HUES6 (cell line): Measurements from ENCODE around the gene EPHX1.

Experiments
- H3K27ac ChIP-seq: 2 replicates; pipeline ENCODE4 v1.7.0; 2013; ENCODE audit warnings: low read depth, mild to moderate bottlenecking, low read length, inconsistent platforms
- H3K27me3 ChIP-seq: 2 replicates; pipeline ENCODE4 v1.6.1; 2013; ENCODE audit warnings: low read length; ENCODE audit not compliant: control insufficient read depth, insufficient read depth
- H3K36me3 ChIP-seq: 2 replicates; pipeline ENCODE4 v1.6.1; 2013; ENCODE audit warnings: low read length; ENCODE audit not compliant: control insufficient read depth, insufficient read depth
- H3K4me1 ChIP-seq: 2 replicates; pipeline ENCODE4 v1.6.1; 2013; ENCODE audit warnings: low read length; ENCODE audit not compliant: control insufficient read depth, insufficient read depth
- H3K4me3 ChIP-seq: 2 replicates; pipeline ENCODE4 v1.5.1; 2013; ENCODE audit warnings: low read depth, low read length
- H3K9ac ChIP-seq: one replicate; pipeline ENCODE4 v1.6.1; 2013; ENCODE audit warnings: mild to moderate bottlenecking, low read length
- H3K9me3 ChIP-seq: 2 replicates; pipeline ENCODE4 v1.6.1; 2013; ENCODE audit warnings: low read depth, low read length; ENCODE audit not compliant: control insufficient read depth, insufficient read depth

The EPHX1 gene

DNA sequence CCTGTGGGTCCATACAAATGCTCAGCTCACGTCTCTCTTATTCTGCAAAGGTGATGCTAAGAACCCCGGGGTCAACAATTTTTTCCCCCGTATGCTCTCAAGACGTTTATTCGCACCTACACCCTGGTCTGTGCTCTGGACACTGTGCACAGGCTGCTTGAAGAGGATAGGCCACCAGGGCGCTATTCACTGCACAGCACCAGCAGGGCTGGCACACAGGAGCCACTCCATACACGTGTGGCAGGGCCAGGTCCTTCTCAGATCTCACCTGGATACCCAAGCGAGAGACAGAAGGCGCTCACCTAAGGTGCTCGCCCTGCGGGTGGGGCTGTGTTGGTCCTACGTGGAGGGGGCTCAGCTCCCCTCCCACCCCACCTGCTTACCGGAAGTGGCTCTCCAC lies 55.6 kb downstream of the EPHX1 start:
- no peaks in the 10 kb centered on the region for H3K4me1 ChIP-seq
- peaks cover 92% of the 10 kb centered on the region for H3K36me3 ChIP-seq

DNA sequence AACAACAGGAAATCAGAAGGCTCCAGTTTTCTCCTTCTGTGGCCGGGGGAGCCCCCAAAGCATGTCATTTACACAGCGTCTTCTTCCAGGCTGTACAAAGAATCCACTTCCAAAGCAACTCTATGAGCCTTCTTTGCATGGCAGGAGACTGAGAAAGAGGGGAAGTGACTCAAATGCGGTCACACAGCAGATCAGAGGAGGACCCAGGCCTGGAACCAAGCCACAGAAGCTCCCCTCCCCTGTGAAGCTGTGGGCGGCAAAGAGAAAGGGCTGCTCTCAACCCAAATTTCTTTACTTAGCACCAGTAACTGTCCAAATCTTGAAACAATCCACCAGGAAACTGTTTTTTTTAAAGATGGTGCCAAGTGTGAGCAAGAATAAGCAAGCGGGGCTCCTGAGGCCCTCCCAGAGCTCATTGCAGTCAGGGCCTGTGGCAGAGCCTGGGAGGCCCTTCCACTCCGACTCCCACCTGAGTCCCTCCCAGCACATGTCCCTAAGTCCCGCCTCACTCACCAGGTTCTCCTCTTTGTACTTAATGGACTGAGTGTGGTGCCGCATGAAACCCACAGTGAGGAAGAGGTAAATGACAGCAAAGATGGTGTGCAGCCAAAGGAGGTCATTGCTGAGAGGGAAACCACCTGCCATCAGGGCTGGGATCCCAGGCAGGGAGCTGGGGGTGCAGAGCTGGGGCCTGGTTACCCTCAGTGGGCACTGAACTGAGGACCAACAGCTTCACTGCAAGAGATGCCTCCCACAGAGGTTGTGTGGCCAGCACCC lies 56.3 kb downstream of the EPHX1 start:
- no peak overlapping the region for H3K4me3 ChIP-seq
- no peaks in the 10 kb centered on the region for H3K4me1 ChIP-seq
- H3K9me3 ChIP-seq, result no peaks in the 10 kb centered on the region
- H3K27ac ChIP-seq, result no peak overlapping the region
- H3K36me3 ChIP-seq, result peaks cover 91% of the 10 kb centered on the region
- no peaks in the 10 kb centered on the region for H3K27me3 ChIP-seq
- no peak overlapping the region for H3K9ac ChIP-seq

More for the DNA sequence above, 55.6 kb downstream of the EPHX1 start:
- H3K4me3 ChIP-seq, result no peak overlapping the region
- no peaks in the 10 kb centered on the region for H3K27me3 ChIP-seq
- no peaks in the 10 kb centered on the region for H3K9me3 ChIP-seq
- H3K27ac ChIP-seq, result no peak overlapping the region
- H3K9ac ChIP-seq, result no peak overlapping the region

DNA sequence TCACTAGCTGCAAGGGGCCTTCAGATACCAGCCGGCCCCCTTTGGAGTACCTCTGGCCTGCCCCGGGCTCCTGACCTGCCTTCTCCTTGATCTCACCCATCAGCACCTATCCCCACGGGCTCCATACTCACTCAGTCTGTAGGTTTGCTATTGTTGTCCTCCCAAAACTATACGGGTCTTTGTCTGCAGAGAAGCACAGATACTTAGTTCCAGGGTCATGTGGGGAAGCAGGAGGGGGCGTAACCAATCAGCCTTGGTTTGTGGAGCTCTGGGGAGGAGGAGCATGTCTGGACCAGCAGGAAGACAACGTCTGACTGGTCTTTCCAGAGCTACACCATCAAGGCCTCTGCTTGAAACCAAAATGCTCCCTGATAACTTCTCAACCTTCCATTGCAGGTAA lies 57.1 kb downstream of the EPHX1 start:
- Histone ChIP-seq H3K36me3 (peaks cover 91% of the 10 kb centered on the region), H3K4me1 (peaks cover 5% of the 10 kb centered on the region; the same call in 1 of the 2 replicates), H3K4me3 (no peak overlapping the region), H3K9ac (no peak overlapping the region), H3K9me3 (no peaks in the 10 kb centered on the region), H3K27ac (no peak overlapping the region), H3K27me3 (no peaks in the 10 kb centered on the region)

DNA sequence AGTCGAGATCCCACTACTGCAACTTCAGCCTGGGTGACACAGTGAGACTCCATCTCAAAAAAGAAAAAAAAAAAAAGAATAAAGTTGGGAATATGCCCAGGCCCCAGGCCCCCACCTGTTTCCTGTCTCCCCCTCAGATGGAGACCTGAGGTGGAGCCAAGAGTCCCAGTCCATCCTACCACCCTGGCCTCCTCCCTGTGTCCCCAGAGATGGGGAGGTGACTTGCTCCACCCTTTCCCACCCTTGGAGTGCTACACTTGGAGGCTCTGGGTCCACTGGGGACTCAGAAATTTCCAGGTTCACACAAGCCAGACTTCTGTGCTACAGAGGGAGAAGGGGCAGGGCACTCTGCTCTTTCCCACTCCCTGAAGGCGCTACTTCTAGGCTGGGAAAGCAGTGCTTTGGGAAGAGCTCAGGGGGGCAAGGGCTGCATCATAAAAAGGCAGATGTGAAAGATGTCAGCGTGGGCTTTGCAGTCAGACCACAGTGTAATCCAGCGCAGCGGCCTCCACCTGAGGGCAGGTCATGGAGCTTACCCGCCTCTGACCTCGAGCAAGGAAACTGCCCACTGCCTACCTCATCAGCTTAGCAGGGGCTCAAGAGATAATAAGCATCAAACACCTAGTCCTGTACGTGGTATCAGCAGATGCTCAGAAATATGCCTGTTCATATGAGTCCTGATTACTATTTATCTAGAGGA lies 58.9 kb downstream of the EPHX1 start:
- Histone ChIP-seq H3K9me3 (no peaks in the 10 kb centered on the region), H3K4me1 (peaks cover 7% of the 10 kb centered on the region; the same call in 1 of the 2 replicates), H3K9ac (no peak overlapping the region), H3K4me3 (no peak overlapping the region), H3K27ac (no peak overlapping the region), H3K27me3 (no peaks in the 10 kb centered on the region), H3K36me3 (peaks cover 88% of the 10 kb centered on the region)

DNA sequence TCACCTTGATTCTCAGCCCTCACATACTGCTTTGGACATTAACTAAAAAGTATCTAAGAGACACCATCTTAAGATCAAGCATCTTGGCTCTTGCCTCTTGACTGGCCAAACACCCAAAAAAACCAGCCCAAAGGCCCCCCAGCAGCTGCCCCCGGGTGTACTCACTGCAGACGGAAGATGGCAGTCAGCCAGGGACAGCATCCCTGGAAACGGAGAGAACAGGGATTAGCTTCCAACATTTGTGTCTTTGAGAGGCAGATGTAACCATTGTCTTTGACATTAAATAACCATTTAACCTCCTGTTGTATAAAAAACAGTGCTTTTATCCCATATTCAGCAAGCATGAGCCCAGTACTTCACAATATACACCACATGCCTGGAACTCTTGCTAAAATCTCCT lies 61.0 kb downstream of the EPHX1 start:
- Histone ChIP-seq H3K27me3 (no peaks in the 10 kb centered on the region), H3K36me3 (peaks cover 86% of the 10 kb centered on the region), H3K4me1 (peaks cover 7% of the 10 kb centered on the region; the same call in 1 of the 2 replicates)

DNA sequence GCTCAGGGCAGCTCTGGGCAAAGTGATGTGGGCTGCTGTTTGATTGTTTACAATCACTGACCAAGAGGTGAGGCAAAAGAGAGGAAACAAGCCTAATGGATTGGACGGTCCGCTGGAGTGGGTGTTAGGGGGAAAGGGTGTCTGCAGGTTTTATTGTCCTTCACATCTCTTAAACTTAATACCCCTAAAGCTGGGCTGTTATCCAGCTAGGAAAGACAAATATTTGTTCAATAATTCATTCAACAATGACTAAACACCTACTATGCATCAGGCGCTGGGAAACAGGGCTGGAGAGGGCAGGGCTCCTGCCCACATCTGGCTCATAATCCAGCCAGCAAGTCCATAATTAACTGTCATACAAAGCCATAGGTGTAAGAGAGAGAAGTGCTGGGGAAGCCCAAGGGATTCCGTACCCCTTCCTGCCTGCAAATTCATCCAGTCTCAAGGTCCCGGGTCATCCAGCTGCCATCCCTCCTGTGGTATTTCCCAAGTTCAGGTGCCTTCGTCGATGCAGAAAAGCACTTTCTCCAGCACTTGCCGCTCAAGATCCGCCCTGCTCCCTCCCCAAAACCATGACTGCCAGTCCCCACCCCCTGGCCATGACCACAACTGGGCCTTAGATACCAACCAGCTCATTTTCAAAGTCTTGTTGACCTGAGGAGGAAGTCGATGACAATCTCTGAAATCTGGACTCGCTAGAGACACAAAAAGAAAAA lies 61.6 kb downstream of the EPHX1 start:
- H3K36me3 ChIP-seq, result peaks cover 83% of the 10 kb centered on the region
- no peak overlapping the region for H3K27ac ChIP-seq
- H3K4me3 ChIP-seq, result no peak overlapping the region
- peaks cover 10% of the 10 kb centered on the region; the same call in 1 of the 2 replicates for H3K4me1 ChIP-seq
- no peaks in the 10 kb centered on the region for H3K9me3 ChIP-seq
- no peaks in the 10 kb centered on the region for H3K27me3 ChIP-seq
- no peak overlapping the region for H3K9ac ChIP-seq

More for the DNA sequence above, 61.0 kb downstream of the EPHX1 start:
- Histone ChIP-seq H3K9me3 (no peaks in the 10 kb centered on the region), H3K27ac (no peak overlapping the region), H3K9ac (no peak overlapping the region), H3K4me3 (no peak overlapping the region)

DNA sequence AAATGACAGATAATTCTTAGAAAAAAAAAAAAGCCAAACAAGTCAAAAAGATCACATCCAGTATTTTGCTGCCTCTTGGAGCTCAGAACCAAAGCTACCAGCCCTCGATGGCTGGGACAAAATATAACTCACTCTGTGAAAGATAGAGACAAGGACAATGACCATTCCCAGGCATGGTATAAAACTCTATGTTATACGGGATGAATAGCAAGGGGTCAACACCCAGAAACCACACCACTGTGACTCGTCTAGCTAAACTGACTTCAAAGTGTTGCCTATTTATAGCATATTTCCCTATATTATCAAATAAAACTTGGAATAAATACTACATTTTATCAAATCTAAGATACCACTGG lies 62.1 kb downstream of the EPHX1 start:
- Histone ChIP-seq H3K4me3 (no peak overlapping the region), H3K9ac (no peak overlapping the region), H3K9me3 (no peaks in the 10 kb centered on the region), H3K4me1 (peaks cover 10% of the 10 kb centered on the region; the same call in 1 of the 2 replicates), H3K36me3 (peaks cover 82% of the 10 kb centered on the region), H3K27me3 (no peaks in the 10 kb centered on the region), H3K27ac (no peak overlapping the region)

GRCh38 chr1:225873281-225873850 lies 63.4 kb downstream of the EPHX1 start:
- no peak overlapping the region for H3K9ac ChIP-seq
- H3K27me3 ChIP-seq, result no peaks in the 10 kb centered on the region
- no peak overlapping the region for H3K27ac ChIP-seq
- peaks cover 17% of the 10 kb centered on the region; the same call in 1 of the 2 replicates for H3K4me1 ChIP-seq
- no peak overlapping the region for H3K4me3 ChIP-seq
- H3K9me3 ChIP-seq, result no peaks in the 10 kb centered on the region
- H3K36me3 ChIP-seq, result peaks cover 75% of the 10 kb centered on the region

DNA sequence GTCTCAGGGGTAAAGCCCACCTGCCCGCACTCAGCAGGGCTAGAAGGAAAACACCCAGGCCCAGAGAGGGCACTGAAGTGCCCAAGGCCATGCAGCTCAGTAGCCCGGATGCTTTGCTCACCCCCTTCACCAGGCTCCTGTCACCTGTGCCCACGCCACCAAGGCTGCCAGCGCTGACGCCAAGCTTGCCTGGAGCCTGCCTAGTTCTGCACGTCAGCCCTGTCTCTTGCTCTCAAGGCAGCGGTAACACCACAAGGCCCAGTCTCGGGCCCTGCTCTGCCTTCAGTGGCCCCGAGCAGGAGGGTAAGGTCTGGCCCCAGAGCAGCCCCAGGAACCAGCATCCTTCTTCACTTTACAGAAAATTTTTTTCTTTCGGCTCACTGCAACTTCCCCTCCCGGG lies 64.5 kb downstream of the EPHX1 start:
- no peak overlapping the region for H3K9ac ChIP-seq
- no peaks in the 10 kb centered on the region for H3K9me3 ChIP-seq
- no peaks in the 10 kb centered on the region for H3K27me3 ChIP-seq
- H3K4me3 ChIP-seq, result no peak overlapping the region
- no peak overlapping the region for H3K27ac ChIP-seq
- H3K36me3 ChIP-seq, result peaks cover 72% of the 10 kb centered on the region
- H3K4me1 ChIP-seq, result peaks cover 19% of the 10 kb centered on the region; the same call in 1 of the 2 replicates

GRCh38 chr1:225875044-225875815 lies 65.3 kb downstream of the EPHX1 start:
- Histone ChIP-seq H3K27me3 (no peaks in the 10 kb centered on the region), H3K9ac (peak overlapping the region; percentile 18), H3K4me3 (no peak overlapping the region), H3K36me3 (peaks cover 66% of the 10 kb centered on the region), H3K4me1 (peaks cover 25% of the 10 kb centered on the region), H3K27ac (no peak overlapping the region; the same call in 1 of the 2 replicates), H3K9me3 (no peaks in the 10 kb centered on the region)
